ENCODE measurements around the gene STRBP. TPM values are rescaled to one million over a fixed set of nuclear protein-coding genes. Genes with fewer than 3 reads are reported as not detected.
A peak's percentile ranks its signal among the peaks of the same experiment; 100 is the strongest.

The STRBP gene
- total RNA-seq, 2 donors from 2014 or later, result 77.2 to 83.3 TPM

DNA sequence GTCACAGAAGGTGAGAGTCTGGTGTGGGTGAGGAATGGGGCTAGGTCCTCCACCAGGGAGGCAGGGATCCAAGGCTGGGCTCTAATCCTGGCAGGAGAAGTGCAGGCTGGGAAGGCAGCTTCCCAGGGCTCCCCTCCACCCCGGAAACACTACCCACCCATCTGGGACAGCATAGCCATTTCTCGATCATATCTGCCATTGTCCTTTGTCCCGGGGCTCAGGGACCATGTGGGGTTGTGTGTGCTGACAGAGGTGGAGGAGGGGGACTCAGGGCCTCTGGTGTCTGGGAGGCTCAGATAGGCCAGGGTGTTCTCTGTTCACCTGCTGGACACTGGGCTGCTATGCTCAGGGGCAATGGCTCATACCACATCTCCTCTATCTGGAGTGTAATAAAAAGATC, 32.2 kb upstream of the STRBP start:
- Histone ChIP-seq H3K4me1 (ENCODE audit: control insufficient read depth, insufficient read depth, low read length) (peaks cover 12% of the 10 kb centered on the region), H3K36me3 (ENCODE audit: control insufficient read depth, insufficient read depth, low read length) (no peaks in the 10 kb centered on the region), H3K4me3 (ENCODE audit: low read length) (no peak overlapping the region), H3K9me3 (ENCODE audit: control insufficient read depth, low read length) (no peaks in the 10 kb centered on the region), H3K27me3 (ENCODE audit: control insufficient read depth, insufficient read depth, low read length, poor library complexity, severe bottlenecking) (no peaks in the 10 kb centered on the region), H3K9ac (ENCODE audit: extremely low read depth, low read length, poor library complexity, severe bottlenecking) (no peak overlapping the region), H3K27ac (ENCODE audit: low read depth, low read length) (no peak overlapping the region)
- Mint-ChIP-seq H3K36me3 (ENCODE audit: low read depth) (no peaks in the 10 kb centered on the region), H3K27ac (peak overlapping the region; percentile 27), H3K4me1 (peaks cover 25% of the 10 kb centered on the region), H3K9me3 (no peaks in the 10 kb centered on the region), H3K27me3 (ENCODE audit: insufficient read depth) (no peaks in the 10 kb centered on the region), H3K4me3 (no peak overlapping the region)
- TF ChIP-seq, protein P1, sequence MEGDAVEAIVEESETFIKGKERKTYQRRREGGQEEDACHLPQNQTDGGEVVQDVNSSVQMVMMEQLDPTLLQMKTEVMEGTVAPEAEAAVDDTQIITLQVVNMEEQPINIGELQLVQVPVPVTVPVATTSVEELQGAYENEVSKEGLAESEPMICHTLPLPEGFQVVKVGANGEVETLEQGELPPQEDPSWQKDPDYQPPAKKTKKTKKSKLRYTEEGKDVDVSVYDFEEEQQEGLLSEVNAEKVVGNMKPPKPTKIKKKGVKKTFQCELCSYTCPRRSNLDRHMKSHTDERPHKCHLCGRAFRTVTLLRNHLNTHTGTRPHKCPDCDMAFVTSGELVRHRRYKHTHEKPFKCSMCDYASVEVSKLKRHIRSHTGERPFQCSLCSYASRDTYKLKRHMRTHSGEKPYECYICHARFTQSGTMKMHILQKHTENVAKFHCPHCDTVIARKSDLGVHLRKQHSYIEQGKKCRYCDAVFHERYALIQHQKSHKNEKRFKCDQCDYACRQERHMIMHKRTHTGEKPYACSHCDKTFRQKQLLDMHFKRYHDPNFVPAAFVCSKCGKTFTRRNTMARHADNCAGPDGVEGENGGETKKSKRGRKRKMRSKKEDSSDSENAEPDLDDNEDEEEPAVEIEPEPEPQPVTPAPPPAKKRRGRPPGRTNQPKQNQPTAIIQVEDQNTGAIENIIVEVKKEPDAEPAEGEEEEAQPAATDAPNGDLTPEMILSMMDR (conservative IDR thresholded peaks at IDR 0.05), result no peak
- 73% methylated on average over 3 of the region's 3 CpGs; no CpG with 5 or more reads in 1 of the 2 experiments for WGBS, 2 experiments (ENCODE audit: insufficient coverage in 1 of 2, insufficient read length in 1 of 2)
- DNase-seq, result peak; percentile 30

- peak; percentile 49 for DNase-seq
- TF ChIP-seq, protein P1 (conservative IDR thresholded peaks at IDR 0.05), result no peak
- Histone ChIP-seq H3K27me3 (ENCODE audit: control insufficient read depth, insufficient read depth, low read length, poor library complexity, severe bottlenecking) (no peaks in the 10 kb centered on the region), H3K36me3 (ENCODE audit: control insufficient read depth, insufficient read depth, low read length) (no peaks in the 10 kb centered on the region), H3K4me3 (ENCODE audit: low read length) (no peak overlapping the region), H3K9ac (ENCODE audit: extremely low read depth, low read length, poor library complexity, severe bottlenecking) (no peak overlapping the region), H3K27ac (ENCODE audit: low read depth, low read length) (no peak overlapping the region), H3K4me1 (ENCODE audit: control insufficient read depth, insufficient read depth, low read length) (peaks cover 12% of the 10 kb centered on the region), H3K9me3 (ENCODE audit: control insufficient read depth, low read length) (no peaks in the 10 kb centered on the region)
- Mint-ChIP-seq H3K27ac (no peak overlapping the region), H3K9me3 (no peaks in the 10 kb centered on the region), H3K36me3 (ENCODE audit: low read depth) (no peaks in the 10 kb centered on the region), H3K4me3 (no peak overlapping the region), H3K4me1 (peaks cover 16% of the 10 kb centered on the region), H3K27me3 (ENCODE audit: insufficient read depth) (no peaks in the 10 kb centered on the region)
- WGBS, 2 experiments (ENCODE audit: insufficient coverage in 1 of 2, insufficient read length in 1 of 2), result 81% methylated on average over 10 of the region's 10 CpGs
Observed at GRCh38 chr9:123299558-123300126, 31.3 kb upstream of the STRBP start.

DNA sequence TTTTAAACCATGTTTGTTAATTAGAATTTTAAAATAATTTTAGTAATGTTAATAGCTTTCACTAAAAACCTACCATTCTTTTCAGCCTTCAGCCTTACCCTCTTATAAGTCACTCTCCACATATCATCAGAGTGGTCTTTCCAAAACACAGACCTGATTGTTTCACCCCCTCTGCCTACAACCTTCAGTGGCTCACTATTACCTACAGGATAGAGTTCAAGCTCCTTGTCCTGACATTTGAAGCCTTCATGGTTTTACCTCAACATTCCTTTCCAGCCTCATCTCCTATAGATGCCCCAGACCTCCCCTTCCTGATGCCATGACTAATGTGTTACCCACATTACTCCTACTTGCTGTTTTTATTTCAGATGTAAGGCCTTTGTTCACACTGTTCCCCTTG, 27.8 kb upstream of the STRBP start:
- TF ChIP-seq, protein P1 (conservative IDR thresholded peaks at IDR 0.05), result no peak
- Mint-ChIP-seq H3K27ac (no peak overlapping the region), H3K4me3 (no peak overlapping the region), H3K27me3 (ENCODE audit: insufficient read depth) (peaks cover 2% of the 10 kb centered on the region), H3K4me1 (peaks cover 3% of the 10 kb centered on the region), H3K36me3 (ENCODE audit: low read depth) (no peaks in the 10 kb centered on the region), H3K9me3 (no peaks in the 10 kb centered on the region)
- H3K9me3 ChIP-seq (ENCODE audit: control insufficient read depth, low read length), result no peaks in the 10 kb centered on the region
- peaks cover 5% of the 10 kb centered on the region for H3K4me1 ChIP-seq (ENCODE audit: control insufficient read depth, insufficient read depth, low read length)
- no peaks in the 10 kb centered on the region for H3K36me3 ChIP-seq (ENCODE audit: control insufficient read depth, insufficient read depth, low read length)
- no peak for DNase-seq
- no peak overlapping the region for H3K27ac ChIP-seq (ENCODE audit: low read depth, low read length)
- H3K4me3 ChIP-seq (ENCODE audit: low read length), result no peak overlapping the region
- no peaks in the 10 kb centered on the region for H3K27me3 ChIP-seq (ENCODE audit: control insufficient read depth, insufficient read depth, low read length, poor library complexity, severe bottlenecking)
- no peak overlapping the region for H3K9ac ChIP-seq (ENCODE audit: extremely low read depth, low read length, poor library complexity, severe bottlenecking)
